ENCODE results near the gene AOX1. TPM values are rescaled to one million over a fixed set of nuclear protein-coding genes. Genes with fewer than 3 reads are reported as not detected.
A peak's percentile ranks its signal among the peaks of the same experiment; 100 is the strongest.
"Not testable (repeated sequence)": the region's sequence is repeated elsewhere in the genome, so short reads cannot be mapped to it uniquely, and the experiment has no call there.

AOX1 gene
- total and polyA plus RNA-seq, 7 donors = 1.6 to 65.5 (median 27.0) TPM

- intact Hi-C loops (cut with DNase I) = loop anchor here (10.0 kb wide), 2 partner anchors 121 to 721 kb away; partner anchors contain the start of gene AOX1
- H3K27ac ChIP-seq = no peak overlapping the region
- no peaks in the 10 kb centered on the region for H3K4me1 ChIP-seq
- no peaks in the 10 kb centered on the region for H3K27me3 ChIP-seq
- no peak overlapping the region for H3K4me3 ChIP-seq
- TF ChIP-seq POLR2A (IDR thresholded peaks at IDR 0.05) (no peak), CTCF (IDR thresholded peaks at IDR 0.05) (no peak), POLR2AphosphoS5 (IDR thresholded peaks at IDR 0.05) (no peak), EP300 (IDR thresholded peaks at IDR 0.05) (no peak)
- H3K36me3 ChIP-seq = no peaks in the 10 kb centered on the region
- DNase-seq = no peak
- WGBS, 2 donors = 63 to 87% methylated on average over 3 of the region's 3 CpGs
- H3K9me3 ChIP-seq = no peaks in the 10 kb centered on the region
Measured at GRCh38 chr2:200705305-200706041, 119.7 kb downstream of the AOX1 start.

- Histone ChIP-seq H3K4me3 (no peak overlapping the region), H3K27me3 (no peaks in the 10 kb centered on the region), H3K27ac (no peak overlapping the region), H3K9me3 (no peaks in the 10 kb centered on the region), H3K36me3 (no peaks in the 10 kb centered on the region), H3K4me1 (peaks cover 0 to 5% (median 2%) of the 10 kb centered on the region in 4 donors)
- 86 to 89% methylated on average over 1 of the region's 1 CpG for WGBS, 2 donors
- no peak for DNase-seq
- TF ChIP-seq POLR2AphosphoS5 (IDR thresholded peaks at IDR 0.05) (no peak), POLR2A (IDR thresholded peaks at IDR 0.05) (no peak), CTCF (IDR thresholded peaks at IDR 0.05) (no peak), EP300 (IDR thresholded peaks at IDR 0.05) (no peak)
- intact Hi-C loops (cut with DNase I) = loop anchor here (10.0 kb wide), 2 partner anchors 124 to 724 kb away; partner anchors contain the start of gene AOX1
Measured at GRCh38 chr2:200708943-200709342, 123.1 kb downstream of the AOX1 start.

GRCh38 chr2:200713003-200713703 lies 127.3 kb downstream of the AOX1 start:
- Histone ChIP-seq H3K4me1 (peaks cover 0 to 5% (median 2%) of the 10 kb centered on the region in 4 donors), H3K27ac (peak overlapping the region; percentile 50 to 74 (median 67)), H3K9me3 (no peaks in the 10 kb centered on the region), H3K36me3 (no peaks in the 10 kb centered on the region), H3K27me3 (no peaks in the 10 kb centered on the region), H3K4me3 (peak overlapping the region; percentile 28 to 50 (median 47))
- peak; percentile 89 for DNase-seq
- 1 to 4% methylated on average over 17 of the region's 17 CpGs for WGBS, 2 donors
- intact Hi-C loops (cut with DNase I) = loop anchor here (1.0 to 5.0 kb wide), 4 partner anchors 99 to 359 kb away; partner anchors contain the start of genes CLK1, HYCC2, NDUFB3 and NIF3L1
- no peak for TF ChIP-seq EP300 (IDR thresholded peaks at IDR 0.05)
- peak in 3 of 4 donors; percentile 57 to 70 (median 67) for TF ChIP-seq POLR2AphosphoS5 (IDR thresholded peaks at IDR 0.05)
- peak in 1 of 2 donors; percentile 30 for TF ChIP-seq POLR2A (IDR thresholded peaks at IDR 0.05)
- peak in 3 of 4 experiments; percentile 59 to 77 (median 63) for TF ChIP-seq CTCF (IDR thresholded peaks at IDR 0.05)

- H3K36me3 ChIP-seq = no peaks in the 10 kb centered on the region
- no peak overlapping the region for H3K4me3 ChIP-seq
- H3K4me1 ChIP-seq = peaks cover 0 to 5% (median 2%) of the 10 kb centered on the region in 4 donors
- TF ChIP-seq CTCF (IDR thresholded peaks at IDR 0.05) (no peak), EP300 (IDR thresholded peaks at IDR 0.05) (no peak), POLR2A (IDR thresholded peaks at IDR 0.05) (no peak), POLR2AphosphoS5 (IDR thresholded peaks at IDR 0.05) (no peak)
- 91 to 94% methylated on average over 4 of the region's 4 CpGs for WGBS, 2 donors
- no peaks in the 10 kb centered on the region for H3K9me3 ChIP-seq
- DNase-seq = no peak
- intact Hi-C loops (cut with DNase I) = loop anchor here (1.0 to 5.0 kb wide), 4 partner anchors 99 to 359 kb away; partner anchors contain the start of genes CLK1, HYCC2, NDUFB3 and NIF3L1
- H3K27me3 ChIP-seq = no peaks in the 10 kb centered on the region
- peak overlapping the region; percentile 50 to 74 (median 67) for H3K27ac ChIP-seq
Measured at GRCh38 chr2:200713704-200714064, 127.9 kb downstream of the AOX1 start.

- H3K36me3 ChIP-seq; H3K27ac ChIP-seq; H3K4me1 ChIP-seq; H3K4me3 ChIP-seq; DNase-seq; H3K9me3 ChIP-seq; H3K27me3 ChIP-seq; intact Hi-C loops (cut with DNase I): not testable (repeated sequence)
- 80 to 95% methylated on average over 3 of the region's 3 CpGs for WGBS, 2 donors
Measured at GRCh38 chr2:200715014-200715413, 129.2 kb downstream of the AOX1 start.

Measured in sigmoid colon (tissue), 7 donors.